ENCODE results near the gene HJURP. TPM values are rescaled to one million over a fixed set of nuclear protein-coding genes. Genes with fewer than 3 reads are reported as not detected.

HJURP gene
- total and polyA plus RNA-seq, 2 donors (not counting 3 experiments of a cell fraction or from before 2014, with no cell fraction given), result 34.4 to 60.9 TPM

DNA sequence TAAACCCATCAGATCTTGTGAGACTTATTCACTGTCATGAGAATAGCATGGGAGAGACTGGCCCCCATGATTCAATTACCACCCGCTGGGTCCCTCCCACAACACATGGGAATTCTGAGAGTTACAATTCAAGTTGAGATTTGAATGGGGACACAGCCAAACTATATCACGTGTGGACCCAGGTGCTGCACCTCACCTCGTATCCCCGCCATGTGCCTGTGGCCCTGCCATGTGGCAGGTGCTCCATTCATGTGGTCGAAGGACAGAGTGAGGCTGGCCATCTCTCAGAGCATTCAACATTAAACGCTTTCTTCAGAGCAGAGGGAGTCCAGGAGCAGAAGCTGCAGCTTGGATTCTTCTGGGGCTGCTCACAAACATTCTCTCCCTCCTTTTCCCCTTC lies 44.0 kb downstream of the HJURP start:
- no peaks in the 10 kb centered on the region for H3K9me3 ChIP-seq (replicated peaks; ENCODE audit: control insufficient read depth, insufficient read depth, low read length)
- CTCF ChIA-PET, result no interaction called here

DNA sequence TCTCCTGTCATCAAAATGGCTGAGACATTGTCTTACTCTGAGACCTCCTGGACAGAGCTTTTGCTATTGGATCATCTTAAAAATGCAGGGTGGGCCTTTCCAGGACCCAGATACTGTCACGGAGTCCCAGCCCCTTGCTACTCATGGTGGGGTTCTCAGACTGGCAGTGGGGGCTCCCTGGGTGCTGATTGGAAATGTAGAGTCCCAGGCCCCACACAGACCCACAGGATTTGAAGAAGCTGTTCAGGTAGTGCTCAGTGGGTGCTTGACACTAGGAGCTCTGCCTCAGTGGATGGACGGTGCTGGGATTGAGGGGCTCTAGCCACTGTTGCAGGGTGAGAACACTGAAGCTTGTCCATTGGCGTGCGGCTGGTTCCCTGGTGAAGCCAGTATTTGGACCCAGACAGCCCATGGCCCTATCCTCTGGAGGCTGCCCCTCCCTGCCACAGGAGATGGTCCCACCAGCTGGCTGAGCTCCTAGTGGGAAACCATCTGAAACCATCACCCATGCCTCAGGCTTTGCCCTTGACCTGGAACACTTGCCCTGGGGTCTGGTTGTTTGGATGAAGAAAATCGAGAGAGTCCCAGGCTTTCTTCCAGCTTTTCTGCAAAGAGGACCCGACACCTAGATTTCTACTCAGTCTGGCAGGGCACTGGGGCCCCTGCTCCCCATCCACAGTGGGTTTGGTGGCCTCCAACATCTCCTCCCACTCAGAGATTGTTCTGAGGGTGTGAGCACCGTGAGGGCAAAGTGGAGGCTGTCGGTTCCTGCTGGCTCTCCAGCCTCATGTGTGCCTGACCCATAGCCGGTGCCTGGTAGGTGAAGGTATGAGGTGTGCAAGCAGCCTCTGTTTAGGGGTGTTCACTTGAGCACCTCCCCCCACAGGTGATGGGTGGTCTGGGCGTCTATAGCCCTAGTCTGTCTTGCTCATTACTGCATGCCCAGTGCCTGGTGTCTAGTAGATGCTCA lies 46.1 kb downstream of the HJURP start:
- ChIA-PET CTCF (interaction anchor here (1.8 kb wide), 1 partner anchor 359 kb away, joined by 7 read pairs; no protein-coding TSS in a partner anchor), POLR2A (no interaction called here)
- no TSS peak for BruUV-seq (replicated peaks)
- DNase-seq (ENCODE audit: low read depth, low spot score) (no peak), FAIRE-seq (no peak)
- Histone ChIP-seq H2AFZ (ENCODE audit: low read depth, low read length) (no peak overlapping the region), H3K9me3 (replicated peaks; ENCODE audit: control insufficient read depth, insufficient read depth, low read length) (no peaks in the 10 kb centered on the region), H3K36me3 (ENCODE audit: control insufficient read depth in 2 of 2, extremely low read depth in 1 of 2, insufficient read depth in 2 of 2, low read length in 2 of 2) (no peaks in the 10 kb centered on the region), H3K27ac (ENCODE audit: insufficient read depth, low read depth, low read length) (no peak overlapping the region), H3K9me1 (replicated peaks; ENCODE audit: control insufficient read depth, extremely low read depth, insufficient read depth, low read length) (no peaks in the 10 kb centered on the region), H3K27me3 (ENCODE audit: control insufficient read depth in 2 of 2, insufficient read depth in 2 of 2, low read length in 2 of 2) (peaks cover 0 to 1% of the 10 kb centered on the region in 2 experiments), H3K4me1 (ENCODE audit: control insufficient read depth, extremely low read depth, insufficient read depth, low read length) (no peaks in the 10 kb centered on the region), H3K4me2 (ENCODE audit: insufficient read depth, low read length) (no peak overlapping the region), H4K20me1 (replicated peaks; ENCODE audit: control insufficient read depth, extremely low read depth, insufficient read depth, low read length) (no peaks in the 10 kb centered on the region), H3K9ac (replicated peaks; ENCODE audit: extremely low read depth, insufficient read depth, low read length) (no peak overlapping the region), H3K79me2 (ENCODE audit: control insufficient read depth, insufficient read depth, low read length) (no peaks in the 10 kb centered on the region), H3K4me3 (replicated peaks in 1 of 3; ENCODE audit: insufficient read depth in 1 of 3, low read depth in 1 of 3, low read length in 3 of 3) (no peak overlapping the region)
- intact Hi-C loops (cut with micrococcal nuclease) (no loop called here), dilution Hi-C loops (cut with MboI; ENCODE audit: extremely low pct_ligation_motif_present, low sequenced_read_pairs) (no loop called here)
- TF ChIP-seq GATA2 (IDR thresholded peaks at IDR 0.05; ENCODE audit: insufficient read depth, insufficient read length, low read depth, low read length) (no peak), EZH2 (IDR thresholded peaks at IDR 0.05; ENCODE audit: borderline replicate concordance, low read depth, low read length, severe bottlenecking) (no peak), POLR2AphosphoS5 (IDR thresholded peaks at IDR 0.05; ENCODE audit: insufficient read depth, low read depth, low read length) (no peak), JUN (IDR thresholded peaks at IDR 0.05; ENCODE audit: borderline replicate concordance, insufficient read depth, insufficient read length, low read depth) (no peak), MYC (IDR thresholded peaks at IDR 0.05; ENCODE audit: low read depth, low read length) (no peak)

More for the DNA sequence above, 44.0 kb downstream of the HJURP start:
- TF ChIP-seq, protein P1, sequence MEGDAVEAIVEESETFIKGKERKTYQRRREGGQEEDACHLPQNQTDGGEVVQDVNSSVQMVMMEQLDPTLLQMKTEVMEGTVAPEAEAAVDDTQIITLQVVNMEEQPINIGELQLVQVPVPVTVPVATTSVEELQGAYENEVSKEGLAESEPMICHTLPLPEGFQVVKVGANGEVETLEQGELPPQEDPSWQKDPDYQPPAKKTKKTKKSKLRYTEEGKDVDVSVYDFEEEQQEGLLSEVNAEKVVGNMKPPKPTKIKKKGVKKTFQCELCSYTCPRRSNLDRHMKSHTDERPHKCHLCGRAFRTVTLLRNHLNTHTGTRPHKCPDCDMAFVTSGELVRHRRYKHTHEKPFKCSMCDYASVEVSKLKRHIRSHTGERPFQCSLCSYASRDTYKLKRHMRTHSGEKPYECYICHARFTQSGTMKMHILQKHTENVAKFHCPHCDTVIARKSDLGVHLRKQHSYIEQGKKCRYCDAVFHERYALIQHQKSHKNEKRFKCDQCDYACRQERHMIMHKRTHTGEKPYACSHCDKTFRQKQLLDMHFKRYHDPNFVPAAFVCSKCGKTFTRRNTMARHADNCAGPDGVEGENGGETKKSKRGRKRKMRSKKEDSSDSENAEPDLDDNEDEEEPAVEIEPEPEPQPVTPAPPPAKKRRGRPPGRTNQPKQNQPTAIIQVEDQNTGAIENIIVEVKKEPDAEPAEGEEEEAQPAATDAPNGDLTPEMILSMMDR (IDR thresholded peaks at IDR 0.05; ENCODE audit: extremely low read depth in 1 of 2, insufficient read depth in 1 of 2, low read depth in 1 of 2, low read length in 2 of 2), result no peak
- no peak overlapping the region for H3K4me2 ChIP-seq (ENCODE audit: insufficient read depth, low read length)
- H3K27ac ChIP-seq (ENCODE audit: insufficient read depth, low read depth, low read length), result no peak overlapping the region
- H3K4me3 ChIP-seq (replicated peaks in 1 of 3; ENCODE audit: insufficient read depth in 1 of 3, low read depth in 1 of 3, low read length in 3 of 3), result no peak overlapping the region
- dilution Hi-C loops (cut with MboI; ENCODE audit: extremely low pct_ligation_motif_present, low sequenced_read_pairs) (no loop called here), intact Hi-C loops (cut with micrococcal nuclease) (no loop called here)
- no peaks in the 10 kb centered on the region for H4K20me1 ChIP-seq (replicated peaks; ENCODE audit: control insufficient read depth, extremely low read depth, insufficient read depth, low read length)
- BruUV-seq (replicated peaks), result no TSS peak
- H3K79me2 ChIP-seq (ENCODE audit: control insufficient read depth, insufficient read depth, low read length), result no peaks in the 10 kb centered on the region
- H3K27me3 ChIP-seq (ENCODE audit: control insufficient read depth in 2 of 2, insufficient read depth in 2 of 2, low read length in 2 of 2), result peaks cover 0 to 1% of the 10 kb centered on the region in 2 experiments
- FAIRE-seq (no peak), DNase-seq (ENCODE audit: low read depth, low spot score) (no peak)
- no peaks in the 10 kb centered on the region for H3K9me1 ChIP-seq (replicated peaks; ENCODE audit: control insufficient read depth, extremely low read depth, insufficient read depth, low read length)
- H3K9ac ChIP-seq (replicated peaks; ENCODE audit: extremely low read depth, insufficient read depth, low read length), result no peak overlapping the region
- H3K36me3 ChIP-seq (ENCODE audit: control insufficient read depth in 2 of 2, extremely low read depth in 1 of 2, insufficient read depth in 2 of 2, low read length in 2 of 2), result no peaks in the 10 kb centered on the region
- no peak overlapping the region for H2AFZ ChIP-seq (ENCODE audit: low read depth, low read length)
- H3K4me1 ChIP-seq (ENCODE audit: control insufficient read depth, extremely low read depth, insufficient read depth, low read length), result no peaks in the 10 kb centered on the region
- POLR2A ChIA-PET, result no interaction called here
